ENCODE measurements around the gene PLCL2. TPM values are rescaled to one million over a fixed set of nuclear protein-coding genes. Genes with fewer than 3 reads are reported as not detected.

The PLCL2 gene
- total and polyA plus RNA-seq, 10 of the 15 experiments (the other 5 are each of a cell fraction or from before 2014, with no cell fraction given) = 7.5 to 37.3 (median 21.7) TPM

- Histone ChIP-seq H3K4me1 (ENCODE audit: control insufficient read depth, insufficient read depth, low read length) (peaks cover 7% of the 10 kb centered on the region; the same call in 1 of the 2 replicates), H3K4me2 (ENCODE audit: control insufficient read depth, insufficient read depth) (peak overlapping the region; percentile 89), H3K4me3 (peak overlapping the region; percentile 94), H3K9ac (ENCODE audit: control insufficient read depth, insufficient read depth, low read length) (peak overlapping the region; percentile 92), H3K36me3 (ENCODE audit: control insufficient read depth in 2 of 2, insufficient read depth in 2 of 2, low read length in 1 of 2) (no peaks in the 10 kb centered on the region), H3K9me3 (replicated peaks; ENCODE audit: control insufficient read depth, insufficient read depth, low read length) (no peaks in the 10 kb centered on the region), H4K20me1 (ENCODE audit: control insufficient read depth, insufficient read depth) (no peaks in the 10 kb centered on the region), H2AFZ (ENCODE audit: control insufficient read depth, low read depth, low read length) (no peak overlapping the region), H3K79me2 (ENCODE audit: control insufficient read depth, insufficient read depth, low read length) (peaks cover 94% of the 10 kb centered on the region), H3K27me3 (replicated peaks in 1 of 2; ENCODE audit: control insufficient read depth in 2 of 2, insufficient read depth in 2 of 2, low read length in 1 of 2) (no peaks in the 10 kb centered on the region), H3K27ac (ENCODE audit: control insufficient read depth, insufficient read depth) (peak overlapping the region; percentile 93)
- intact Hi-C loops (cut with micrococcal nuclease; ENCODE audit: unreplicated experiment) = loop anchor here (2.0 to 10.0 kb wide), 5 partner anchors 39 to 286 kb away; no protein-coding TSS in a partner anchor
- ATAC-seq = no peak
- BruUV-seq (replicated peaks) = no TSS peak
- ChIA-PET RAD21 (ENCODE audit: unreplicated experiment) (interaction anchor here (0.8 to 8.9 kb wide), 13 partner anchors 8 to 263 kb away, joined by 3 to 76 read pairs (median 6); no protein-coding TSS in a partner anchor), POLR2A (interaction anchor here (1.0 to 2.7 kb wide), 5 partner anchors 17 to 136 kb away, joined by 3 to 10 read pairs (median 4); no protein-coding TSS in a partner anchor), SMC1A (ENCODE audit: uncharacterized antibody, unreplicated experiment) (interaction anchor here (1.1 to 6.3 kb wide), 14 partner anchors 10 to 307 kb away, joined by 3 to 68 read pairs (median 23); no protein-coding TSS in a partner anchor), CTCF (interaction anchor here (1.2 to 6.6 kb wide), 7 partner anchors 8 to 145 kb away, joined by 5 to 56 read pairs (median 11); no protein-coding TSS in a partner anchor)
- in situ Hi-C loops (cut with MboI) = no loop called here
- no peak for DNase-seq (ENCODE audit: low read depth, low spot score)
- WGBS (ENCODE audit: insufficient coverage, insufficient replicate concordance, low lambda C conversion rate, missing lambda C conversion rate) = 1% methylated on average over 3 of the region's 3 CpGs
- peak; percentile 41 for FAIRE-seq
- TF ChIP-seq CHD4 (IDR thresholded peaks at IDR 0.05) = no peak
- TF ChIP-seq TAF1 (IDR thresholded peaks at IDR 0.05; ENCODE audit: borderline replicate concordance, low read depth, low read length) = no peak
- no peak for TF ChIP-seq NKRF (conservative IDR thresholded peaks at IDR 0.05)
- no peak for TF ChIP-seq SRF (IDR thresholded peaks at IDR 0.05; ENCODE audit: low read depth in 2 of 2, low read length in 2 of 2)
- TF ChIP-seq HCFC1 (IDR thresholded peaks at IDR 0.05; ENCODE audit: low read length) = no peak
- TF ChIP-seq EZH2 (IDR thresholded peaks at IDR 0.05; ENCODE audit: borderline replicate concordance, control insufficient read depth, low read depth, low read length) = no peak
- TF ChIP-seq LARP7 (IDR thresholded peaks at IDR 0.05) = no peak
Observed at GRCh38 chr3:16888356-16888755, 3.6 kb downstream of the PLCL2 start.

All from GM12878 (cell line).